PC-3 (cell line): Measurements from ENCODE around the gene HFM1. TPM values are rescaled to one million over a fixed set of nuclear protein-coding genes. Genes with fewer than 3 reads are reported as not detected.
"Not testable (repeated sequence)": the region's sequence is repeated elsewhere in the genome, so short reads cannot be mapped to it uniquely, and the experiment has no call there.

ENCODE experiments used
- ATAC-seq: fragments of 200-7000 bp; cut with Tn5 transposase; 2 replicates; pipeline ENCODE4 v1.9.1; 2020; ENCODE audit warnings: mild to moderate bottlenecking, moderate library complexity
- BruUV-seq: library from RNA; stranded (reverse); fragments of 400-500 nt; replicated peaks from 2 replicates; lab custom pipeline; 2021; lab: Mats Ljungman, UMichigan
- CTCF ChIA-PET: fragments of 300-600 bp; sonication (Branson Sonifier 250); formaldehyde crosslinking; loops from one replicate; lab custom pipeline; 2022; ENCODE audit warnings: antibody characterized with exemption; lab: Charles Lee
- POLR2A ChIA-PET: fragments of 300-600 bp; sonication (Branson Sonifier 250); formaldehyde crosslinking; loops from one replicate; lab custom pipeline; 2022; ENCODE audit warnings: antibody characterized with exemption; ENCODE audit not compliant: unreplicated experiment; lab: Charles Lee
- DNase-seq: peaks from one replicate; pipeline ENCODE4 v3.0.0-alpha.2; 2015
- H2AFZ ChIP-seq: fragments of 300-600 bp; sonication (generic); 2 replicates; pipeline ENCODE4 v1.6.0; 2016; ENCODE audit warnings: antibody characterized with exemption, low read length
- H3F3A ChIP-seq: fragments of 300-600 bp; sonication (generic); one replicate; pipeline ENCODE4 v1.6.0; 2017; ENCODE audit warnings: antibody characterized with exemption, low read length, control low read depth, mild to moderate bottlenecking; ENCODE audit not compliant: unreplicated experiment
- H3K27ac ChIP-seq: fragments of 300-600 bp; sonication (generic); 2 replicates; pipeline ENCODE4 v1.5.1; 2016; ENCODE audit warnings: mild to moderate bottlenecking, low read length
- H3K27me3 ChIP-seq: fragments of 300-600 bp; sonication (generic); 2 replicates; pipeline ENCODE4 v1.6.1; 2016; ENCODE audit warnings: low read length, mixed read lengths
- H3K36me3 ChIP-seq: fragments of 300-600 bp; sonication (generic); 2 replicates; pipeline ENCODE4 v1.6.1; 2016; ENCODE audit warnings: low read depth, mixed run types, low read length, mixed read lengths
- H3K4me1 ChIP-seq: fragments of 300-600 bp; sonication (generic); 2 replicates; pipeline ENCODE4 v1.5.1; 2016; ENCODE audit warnings: low read length; ENCODE audit not compliant: insufficient read depth
- H3K4me2 ChIP-seq: fragments of 300-600 bp; sonication (generic); 2 replicates; pipeline ENCODE4 v1.6.0; 2016; ENCODE audit warnings: low read length
- H3K4me3 ChIP-seq: fragments of 300-600 bp; sonication (generic); 2 replicates; pipeline ENCODE4 v1.5.1; 2016; ENCODE audit warnings: mild to moderate bottlenecking, low read length, mixed read lengths
- H3K79me2 ChIP-seq: fragments of 300-600 bp; sonication (generic); 2 replicates; pipeline ENCODE4 v1.6.1; 2017; ENCODE audit warnings: low read length, mixed read lengths
- H3K9ac ChIP-seq: fragments of 300-600 bp; sonication (generic); 2 replicates; pipeline ENCODE4 v1.6.0; 2016; ENCODE audit warnings: mild to moderate bottlenecking, low read length
- H3K9me2 ChIP-seq: fragments of 300-600 bp; sonication (generic); replicated peaks from 2 replicates; pipeline ENCODE4 v1.6.1; 2016; ENCODE audit warnings: mixed run types, low read length, mixed read lengths
- H3K9me3 ChIP-seq: fragments of 300-600 bp; sonication (generic); 2 replicates; pipeline ENCODE4 v1.6.1; 2016; ENCODE audit warnings: low read length, mixed read lengths
- H4K20me1 ChIP-seq: fragments of 300-600 bp; sonication (generic); 2 replicates; pipeline ENCODE4 v1.6.1; 2016; ENCODE audit warnings: low read length, mixed read lengths
- EZH2 ChIP-seq: fragments of 300-600 bp; sonication (generic); IDR thresholded peaks from one replicate; pipeline ENCODE4 v1.6.1; 2017; ENCODE audit warnings: antibody characterized with exemption, mild to moderate bottlenecking, low read length; ENCODE audit not compliant: unreplicated experiment
- EZH2phosphoT487 ChIP-seq: fragments of 300-600 bp; sonication (generic); IDR thresholded peaks from 2 replicates; pipeline ENCODE4 v1.6.1; 2018; ENCODE audit warnings: mild to moderate bottlenecking, antibody characterized with exemption, low read length, borderline replicate concordance
- intact Hi-C: fragments of 100-400 bp; cut with micrococcal nuclease; formaldehyde crosslinking; loops from 2 replicates; pipeline ENCODE4 v1.9.0; 2023
- total RNA-seq: library from RNA; depleted of rRNA; stranded (reverse); fragments of >200 nt; gene quantifications from 2 replicates; pipeline ENCODE4 v1.2.3, GENCODE V29; 2014
- TF ChIP-seq, protein P1 (sequence below): fragments of 300-600 bp; sonication (generic); conservative IDR thresholded peaks from 2 replicates; pipeline ENCODE4 v1.5.1; 2017; ENCODE audit warnings: antibody characterized with exemption, low read depth, mild to moderate bottlenecking, low read length

Gene HFM1
- total RNA-seq, 1 experiment from 2014 or later = not detected

DNA sequence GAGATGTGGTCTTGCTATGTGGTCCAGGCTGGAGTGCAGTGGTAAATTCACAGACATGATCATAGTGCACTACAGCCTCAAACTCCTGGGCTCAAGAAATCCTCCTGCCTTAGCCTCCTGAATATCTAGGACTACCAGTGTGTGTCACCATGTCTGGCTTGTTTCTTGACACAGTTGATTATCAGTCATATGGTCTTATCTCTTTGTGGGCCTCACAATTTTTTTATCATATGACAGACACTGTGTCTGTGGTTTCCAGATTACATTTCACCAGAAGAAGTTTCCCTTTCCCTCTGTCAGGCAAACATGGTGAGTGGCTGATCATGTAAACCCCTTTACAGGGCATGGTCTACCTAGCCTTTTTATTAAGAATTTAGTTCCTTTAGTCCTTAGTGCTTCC, 96.1 kb downstream of the HFM1 start:
- no TSS peak for BruUV-seq
- CTCF ChIA-PET = no interaction called here
- H3K27ac ChIP-seq = no peak overlapping the region
- POLR2A ChIA-PET = no interaction called here
- H3F3A ChIP-seq = no peaks in the 10 kb centered on the region
- no peak overlapping the region for H3K9ac ChIP-seq
- no peak overlapping the region for H3K4me2 ChIP-seq
- TF ChIP-seq, protein P1, sequence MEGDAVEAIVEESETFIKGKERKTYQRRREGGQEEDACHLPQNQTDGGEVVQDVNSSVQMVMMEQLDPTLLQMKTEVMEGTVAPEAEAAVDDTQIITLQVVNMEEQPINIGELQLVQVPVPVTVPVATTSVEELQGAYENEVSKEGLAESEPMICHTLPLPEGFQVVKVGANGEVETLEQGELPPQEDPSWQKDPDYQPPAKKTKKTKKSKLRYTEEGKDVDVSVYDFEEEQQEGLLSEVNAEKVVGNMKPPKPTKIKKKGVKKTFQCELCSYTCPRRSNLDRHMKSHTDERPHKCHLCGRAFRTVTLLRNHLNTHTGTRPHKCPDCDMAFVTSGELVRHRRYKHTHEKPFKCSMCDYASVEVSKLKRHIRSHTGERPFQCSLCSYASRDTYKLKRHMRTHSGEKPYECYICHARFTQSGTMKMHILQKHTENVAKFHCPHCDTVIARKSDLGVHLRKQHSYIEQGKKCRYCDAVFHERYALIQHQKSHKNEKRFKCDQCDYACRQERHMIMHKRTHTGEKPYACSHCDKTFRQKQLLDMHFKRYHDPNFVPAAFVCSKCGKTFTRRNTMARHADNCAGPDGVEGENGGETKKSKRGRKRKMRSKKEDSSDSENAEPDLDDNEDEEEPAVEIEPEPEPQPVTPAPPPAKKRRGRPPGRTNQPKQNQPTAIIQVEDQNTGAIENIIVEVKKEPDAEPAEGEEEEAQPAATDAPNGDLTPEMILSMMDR = no peak
- TF ChIP-seq EZH2phosphoT487 (no peak), EZH2 (no peak)
- ATAC-seq = no peak
- no peaks in the 10 kb centered on the region for H3K27me3 ChIP-seq
- H4K20me1 ChIP-seq = no peaks in the 10 kb centered on the region
- no peak for DNase-seq
- H3K9me3 ChIP-seq = no peaks in the 10 kb centered on the region
- no peak overlapping the region for H2AFZ ChIP-seq
- H3K4me3 ChIP-seq = no peak overlapping the region
- H3K9me2 ChIP-seq = no peaks in the 10 kb centered on the region
- H3K36me3 ChIP-seq = no peaks in the 10 kb centered on the region
- H3K4me1 ChIP-seq = no peaks in the 10 kb centered on the region
- no peaks in the 10 kb centered on the region for H3K79me2 ChIP-seq
- intact Hi-C loops = no loop called here

DNA sequence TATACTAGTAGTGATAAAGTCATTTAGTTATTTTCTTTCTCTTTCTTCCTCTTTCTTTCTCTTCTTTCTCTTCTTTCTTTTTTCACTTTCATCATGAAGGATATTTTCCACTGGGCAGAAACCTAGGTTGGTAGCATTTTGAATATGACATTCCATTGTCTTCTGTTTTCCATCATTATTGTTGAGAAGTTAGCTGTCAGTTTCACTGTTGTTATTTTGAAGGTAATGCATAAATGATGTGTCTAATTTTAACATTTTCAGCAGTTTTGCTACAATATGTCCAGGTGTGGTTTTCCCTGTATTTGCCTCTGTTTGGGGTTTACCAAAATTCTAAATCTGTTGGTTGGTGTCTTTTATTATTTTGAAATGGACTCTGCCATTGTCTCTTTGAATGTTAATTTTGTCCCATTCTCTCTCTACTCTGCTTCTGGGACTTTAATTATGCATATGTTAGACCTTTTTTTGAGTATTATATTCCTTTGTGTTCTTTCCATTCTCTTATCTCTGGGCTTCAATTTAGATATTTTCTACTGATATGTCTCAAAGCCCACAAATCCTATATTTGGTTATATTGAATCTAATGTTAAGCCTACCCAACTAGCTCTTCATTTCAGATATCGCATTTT, 96.7 kb downstream of the HFM1 start:
- no peaks in the 10 kb centered on the region for H3K4me1 ChIP-seq
- intact Hi-C loops = no loop called here
- TF ChIP-seq, protein P1 = no peak
- TF ChIP-seq EZH2 (no peak), EZH2phosphoT487 (no peak)
- H3K36me3 ChIP-seq = no peaks in the 10 kb centered on the region
- no peak overlapping the region for H3K4me2 ChIP-seq
- H3K27ac ChIP-seq = no peak overlapping the region
- H3F3A ChIP-seq = no peaks in the 10 kb centered on the region
- no peaks in the 10 kb centered on the region for H4K20me1 ChIP-seq
- H3K9ac ChIP-seq = no peak overlapping the region
- no peaks in the 10 kb centered on the region for H3K9me3 ChIP-seq
- no peak overlapping the region for H3K4me3 ChIP-seq
- BruUV-seq = no TSS peak
- no peaks in the 10 kb centered on the region for H3K27me3 ChIP-seq
- CTCF ChIA-PET = no interaction called here
- no peaks in the 10 kb centered on the region for H3K79me2 ChIP-seq
- no peak for ATAC-seq
- H2AFZ ChIP-seq = no peak overlapping the region
- no peak for DNase-seq
- POLR2A ChIA-PET = no interaction called here
- H3K9me2 ChIP-seq = no peaks in the 10 kb centered on the region

DNA sequence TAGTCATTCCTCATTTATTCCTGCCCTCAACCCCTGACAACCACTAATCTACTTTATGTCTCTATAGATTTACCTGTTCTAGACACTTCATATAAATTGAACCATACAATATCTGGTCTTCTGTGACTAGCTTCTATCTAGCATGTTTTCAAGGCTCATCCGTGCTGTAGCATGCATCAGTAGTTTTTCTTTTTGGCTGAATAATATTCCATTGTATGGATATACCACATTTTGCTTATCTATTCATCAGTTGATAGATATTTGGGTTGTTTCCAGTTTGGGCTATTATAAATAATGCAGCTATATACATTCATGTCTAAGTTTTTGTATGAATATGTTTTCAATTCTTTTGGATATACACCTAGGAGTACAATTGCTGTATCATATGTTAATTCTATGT, 101.5 kb downstream of the HFM1 start:
- H3K4me2 ChIP-seq = no peak overlapping the region
- DNase-seq = no peak
- no peak for ATAC-seq
- H2AFZ ChIP-seq = no peak overlapping the region
- ChIA-PET POLR2A (no interaction called here), CTCF (no interaction called here)
- H3K4me1 ChIP-seq = no peaks in the 10 kb centered on the region
- H3K4me3 ChIP-seq = no peak overlapping the region
- intact Hi-C loops = no loop called here
- no peaks in the 10 kb centered on the region for H4K20me1 ChIP-seq
- H3K27ac ChIP-seq = no peak overlapping the region
- TF ChIP-seq, protein P1 = no peak
- no peak for TF ChIP-seq EZH2
- no peak for TF ChIP-seq EZH2phosphoT487
- H3K9me2 ChIP-seq = no peaks in the 10 kb centered on the region
- H3K79me2 ChIP-seq = no peaks in the 10 kb centered on the region
- BruUV-seq = no TSS peak
- no peak overlapping the region for H3K9ac ChIP-seq
- H3K36me3 ChIP-seq = no peaks in the 10 kb centered on the region
- no peaks in the 10 kb centered on the region for H3K27me3 ChIP-seq
- H3F3A ChIP-seq = no peaks in the 10 kb centered on the region
- H3K9me3 ChIP-seq = no peaks in the 10 kb centered on the region

DNA sequence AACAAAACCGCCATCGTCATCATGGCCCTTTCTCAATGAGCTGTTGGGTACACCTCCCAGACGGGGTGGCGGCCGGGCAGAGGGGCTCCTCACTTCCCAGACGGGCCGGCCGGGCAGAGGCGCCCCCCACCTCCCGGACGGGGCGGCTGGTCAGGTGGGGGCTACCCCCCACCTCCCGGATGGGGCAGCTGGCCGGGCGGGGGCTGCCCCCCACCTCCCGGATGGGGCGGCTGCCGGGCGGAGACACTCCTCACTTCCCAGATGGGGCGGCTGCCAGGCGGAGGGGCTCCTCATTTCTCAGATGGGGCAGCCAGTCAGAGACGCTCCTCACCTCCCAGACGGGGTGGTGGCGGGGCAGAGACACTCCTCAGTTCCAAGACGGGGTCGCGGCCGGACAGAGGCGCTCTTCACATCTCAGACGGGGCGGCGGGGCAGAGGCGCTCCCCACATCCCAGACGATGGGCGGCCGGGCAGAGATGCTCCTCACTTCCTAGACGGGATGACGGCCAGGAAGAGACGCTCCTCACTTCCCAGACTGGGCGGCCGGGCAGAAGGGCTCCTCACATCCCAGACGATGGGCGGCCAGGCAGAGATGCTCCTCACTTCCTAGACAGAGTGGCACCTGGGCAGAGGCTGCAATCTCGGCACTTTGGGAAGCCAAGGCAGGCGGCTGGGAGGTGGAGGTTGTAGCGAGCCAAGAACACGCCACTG, 115.6 kb downstream of the HFM1 start:
- H4K20me1 ChIP-seq, H3K4me2 ChIP-seq, H3F3A ChIP-seq, H3K9ac ChIP-seq, H3K27ac ChIP-seq, H2AFZ ChIP-seq, H3K36me3 ChIP-seq, H3K9me2 ChIP-seq, intact Hi-C loops, H3K79me2 ChIP-seq, CTCF ChIA-PET, H3K27me3 ChIP-seq, BruUV-seq, POLR2A ChIA-PET, H3K9me3 ChIP-seq, H3K4me1 ChIP-seq, ATAC-seq, DNase-seq, H3K4me3 ChIP-seq: not testable (repeated sequence)
